WI38 (cell line): Measurements from ENCODE around the gene MORN3.
"Not testable (repeated sequence)": the region's sequence is repeated elsewhere in the genome, so short reads cannot be mapped to it uniquely, and the experiment has no call there.

ENCODE experiments used
- H3K4me3 ChIP-seq: 2 replicates; pipeline ENCODE4 v1.5.1; 2011; ENCODE audit warnings: low read depth, mild to moderate bottlenecking, control low read depth, low read length
- CTCF ChIP-seq: IDR thresholded peaks from 2 replicates; pipeline ENCODE4 v1.5.1; 2012; ENCODE audit warnings: low read depth, mild to moderate bottlenecking, control low read depth, low read length

The MORN3 gene, protein sequence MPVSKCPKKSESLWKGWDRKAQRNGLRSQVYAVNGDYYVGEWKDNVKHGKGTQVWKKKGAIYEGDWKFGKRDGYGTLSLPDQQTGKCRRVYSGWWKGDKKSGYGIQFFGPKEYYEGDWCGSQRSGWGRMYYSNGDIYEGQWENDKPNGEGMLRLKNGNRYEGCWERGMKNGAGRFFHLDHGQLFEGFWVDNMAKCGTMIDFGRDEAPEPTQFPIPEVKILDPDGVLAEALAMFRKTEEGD

DNA sequence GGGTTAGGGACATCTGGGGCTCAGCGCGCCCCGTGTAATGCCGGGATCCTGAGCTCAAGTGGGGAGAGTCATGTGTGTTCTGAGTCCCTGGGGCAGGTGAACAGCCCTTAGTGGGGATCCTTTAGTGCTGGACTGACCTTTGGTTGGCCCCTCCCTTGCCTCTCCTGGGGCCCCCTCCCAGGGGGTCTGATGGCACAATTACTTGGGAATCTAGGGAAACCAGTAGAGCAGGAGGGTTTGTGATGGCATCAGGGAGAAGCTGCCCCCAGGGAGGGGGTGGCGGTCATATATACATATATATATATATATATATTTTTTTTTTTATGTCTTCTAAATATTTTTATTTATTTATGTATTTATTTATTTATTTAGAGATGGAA, at the start of gene MORN3:
MORN3 (minus strand) TSS at position 134 of the 380 bp plus-strand sequence. CDS start 171 bp downstream, outside the sequence.
- H3K4me3 ChIP-seq = no peak within 1 kb of the TSS
- no peak for TF ChIP-seq CTCF

DNA sequence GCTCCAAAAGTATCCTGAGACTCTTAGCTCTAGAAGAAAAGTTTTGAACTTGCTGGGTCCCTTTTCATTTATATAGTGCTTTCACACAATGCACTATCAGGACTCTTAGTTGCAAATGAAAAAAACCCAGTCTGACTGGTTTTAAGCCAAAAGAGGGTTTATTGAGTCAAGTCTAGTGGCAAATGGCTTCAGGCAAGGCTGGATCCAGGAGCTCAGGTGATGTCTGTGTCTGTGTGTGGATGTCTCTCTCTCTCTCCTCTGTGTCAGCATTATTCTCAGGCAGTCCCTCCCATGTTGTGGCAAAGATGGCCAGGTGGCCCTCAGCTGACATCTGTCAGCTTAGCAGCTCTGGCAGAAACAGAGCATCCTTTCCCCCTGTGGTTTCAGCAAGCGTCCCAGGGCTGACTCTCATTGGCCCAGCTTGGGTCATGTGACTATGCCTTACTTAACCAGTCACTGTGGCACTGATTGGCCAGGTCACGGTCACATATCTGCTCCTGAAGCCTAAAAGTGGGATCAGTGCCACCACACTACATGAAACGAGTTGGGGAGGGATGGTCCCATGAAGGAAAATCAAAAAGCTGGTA, 49.3 kb upstream of the MORN3 start:
- no peak overlapping the region for H3K4me3 ChIP-seq
- no peak for TF ChIP-seq CTCF

DNA sequence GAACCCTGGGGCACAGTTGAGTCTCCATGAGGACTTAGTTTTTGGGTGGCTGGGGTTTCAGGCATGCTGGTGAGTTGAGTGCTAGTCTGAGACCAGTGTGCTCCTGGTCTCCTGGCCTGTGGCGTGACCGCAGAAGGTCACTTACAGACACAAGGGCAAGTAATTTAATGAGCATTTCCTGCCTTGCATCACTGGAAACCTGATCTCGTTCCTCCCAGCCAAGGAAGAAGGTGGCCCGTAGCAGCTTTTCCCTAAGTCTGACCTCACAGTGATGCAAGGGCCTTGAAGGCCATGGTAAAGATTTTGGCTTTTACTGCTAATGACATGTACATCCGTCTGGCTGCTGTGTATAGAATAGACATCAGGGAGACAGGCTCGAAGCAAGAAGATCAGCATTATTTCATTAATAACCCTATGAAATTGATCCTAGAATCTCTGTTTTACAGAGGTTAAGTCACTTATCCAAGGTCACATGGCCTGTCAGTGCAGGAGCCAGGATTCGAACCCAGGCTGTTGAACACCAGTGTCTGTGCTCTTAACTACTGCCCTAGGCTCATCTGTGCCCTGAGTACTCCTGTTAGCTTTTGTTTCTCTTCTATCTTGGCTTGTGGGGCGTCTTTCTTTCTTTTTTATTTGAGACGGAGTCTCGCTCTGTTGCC, 47.7 kb upstream of the MORN3 start:
- TF ChIP-seq CTCF = no peak
- H3K4me3 ChIP-seq = no peak overlapping the region

DNA sequence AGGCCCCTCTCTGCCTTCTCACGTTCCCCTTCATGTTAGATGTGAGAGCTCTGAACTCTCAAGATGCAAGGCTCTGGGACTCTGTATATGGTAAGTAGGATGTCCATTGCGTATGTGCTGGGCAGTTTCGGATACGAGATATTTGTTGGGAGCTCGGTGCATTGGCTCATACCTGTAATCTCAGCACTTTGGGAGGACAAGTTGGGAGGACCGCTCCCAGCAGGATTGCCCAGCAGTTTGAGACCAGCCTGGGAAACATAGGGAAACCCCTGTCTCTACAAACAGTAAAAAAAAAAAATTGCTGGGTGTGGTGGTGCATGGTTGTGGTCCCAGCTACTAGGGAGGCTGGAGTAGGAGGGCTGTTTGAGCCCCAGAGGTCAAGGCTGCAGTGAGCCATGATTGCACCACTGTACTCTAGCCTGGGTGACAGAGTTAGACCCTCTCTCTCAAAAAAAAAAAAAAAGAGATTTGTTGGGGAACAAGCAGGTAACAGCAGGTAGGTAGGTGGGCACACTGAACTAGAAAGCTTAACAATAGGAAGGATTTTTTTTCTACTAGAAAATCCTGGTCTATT, 46.5 kb upstream of the MORN3 start:
- no peak overlapping the region for H3K4me3 ChIP-seq
- no peak for TF ChIP-seq CTCF

DNA sequence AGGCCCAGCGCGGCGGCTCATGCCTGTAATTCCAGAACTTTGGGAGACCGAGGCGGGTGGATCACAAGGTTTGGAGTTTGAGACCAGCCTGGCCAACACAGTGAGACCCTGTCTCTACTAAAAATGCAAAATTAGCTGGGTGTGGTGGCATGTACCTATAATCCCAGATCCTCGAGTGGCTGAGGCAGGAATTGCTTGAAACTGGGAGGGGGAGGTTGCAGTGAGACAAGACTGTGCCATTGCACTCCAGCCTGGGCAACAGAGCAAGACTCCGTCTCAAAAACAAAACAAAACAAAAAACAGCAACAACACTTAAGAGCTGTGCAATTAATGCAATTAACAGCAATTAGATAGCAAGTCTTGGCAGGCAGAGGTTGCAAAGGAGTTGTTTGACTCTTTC, 45.6 kb upstream of the MORN3 start:
- H3K4me3 ChIP-seq = not testable (repeated sequence)

GRCh38 chr12:121713793-121714192, 44.3 kb upstream of the MORN3 start:
- peak overlapping the region; percentile 92 for H3K4me3 ChIP-seq
- TF ChIP-seq CTCF = no peak

- no peak for TF ChIP-seq CTCF
- H3K4me3 ChIP-seq = peak overlapping the region; percentile 92
Measured at GRCh38 chr12:121713257-121713777, 43.9 kb upstream of the MORN3 start.
